HepG2 (cell line): ENCODE measurements around the gene KCNK7. TPM values are rescaled to one million over a fixed set of nuclear protein-coding genes. Genes with fewer than 3 reads are reported as not detected.

Source experiments
- AGO2 ChIP-seq: fragments of 200-400 bp; formaldehyde crosslinking; optimal IDR thresholded peaks from 2 replicates; pipeline ENCODE3; 2017; ENCODE audit warnings: mild to moderate bottlenecking, low read depth, low read length, moderate library complexity
- CBX2 ChIP-seq, 2 experiments: fragments of 200-600 bp in 1 of 2; sonication (generic); formaldehyde crosslinking in 1 of 2; IDR thresholded peaks; 2 replicates each; pipeline versions ENCODE4 v1.7.0 to v1.8.1; 2018 to 2022; ENCODE audit warnings: low read depth in 2 of 2, low read length in 1 of 2, mild to moderate bottlenecking in 1 of 2, missing genetic modification reagents in 1 of 2
- CEBPB ChIP-seq: IDR thresholded peaks from 2 replicates; pipeline ENCODE4 v1.6.1; 2011; ENCODE audit warnings: low read depth, low read length, improper control_type of control experiment, borderline replicate concordance
- GATA4 ChIP-seq: sonication (generic); IDR thresholded peaks from 2 replicates; pipeline ENCODE4 v1.6.1; 2016; ENCODE audit warnings: antibody characterized with exemption, low read depth, borderline replicate concordance
- GTF2F1 ChIP-seq: fragments of 150-350 bp; IDR thresholded peaks from 2 replicates; pipeline ENCODE4 v1.6.1; 2014; ENCODE audit warnings: low read length
- HES4 ChIP-seq: sonication (generic); formaldehyde crosslinking; IDR thresholded peaks from 2 replicates; pipeline ENCODE4 v1.9.0; 2021; ENCODE audit warnings: mild to moderate bottlenecking, missing genetic modification reagents, borderline replicate concordance
- HNRNPL ChIP-seq: fragments of 200-400 bp; formaldehyde crosslinking; IDR thresholded peaks from 2 replicates; pipeline ENCODE4 v1.6.1; 2017; ENCODE audit warnings: mild to moderate bottlenecking, low read depth, low read length
- JARID2 ChIP-seq: sonication (generic); formaldehyde crosslinking; IDR thresholded peaks from 2 replicates; pipeline ENCODE4 v1.8.1; 2023; ENCODE audit warnings: missing genetic modification reagents, inconsistent platforms; ENCODE audit not compliant: insufficient replicate concordance
- NFKBIZ ChIP-seq: IDR thresholded peaks from 2 replicates; pipeline ENCODE4 v1.6.1; 2018; ENCODE audit warnings: missing genetic modification reagents, missing compliant biosample characterization
- SNAPC4 ChIP-seq: sonication (generic); formaldehyde crosslinking; IDR thresholded peaks from 2 replicates; pipeline ENCODE4 v1.4.0; 2020; ENCODE audit warnings: mild to moderate bottlenecking, missing genetic modification reagents
- SPEN ChIP-seq: sonication (generic); formaldehyde crosslinking; IDR thresholded peaks from 2 replicates; pipeline ENCODE4 v1.5.1; 2020; ENCODE audit warnings: low read depth, mild to moderate bottlenecking, missing genetic modification reagents
- TAF1 ChIP-seq: sonication (generic); formaldehyde crosslinking; IDR thresholded peaks from 2 replicates; pipeline ENCODE4 v1.4.0; 2020; ENCODE audit warnings: missing genetic modification reagents
- ZBTB21 ChIP-seq: sonication (generic); formaldehyde crosslinking; IDR thresholded peaks from 2 replicates; pipeline ENCODE4 v1.4.0; 2020; ENCODE audit warnings: missing genetic modification reagents
- ZNF136 ChIP-seq: sonication (generic); formaldehyde crosslinking; IDR thresholded peaks from 2 replicates; pipeline ENCODE4 v1.8.1; 2022; ENCODE audit warnings: low read depth, mild to moderate bottlenecking, moderate library complexity, missing genetic modification reagents
- ZNF317 ChIP-seq: sonication (generic); formaldehyde crosslinking; IDR thresholded peaks from 2 replicates; pipeline ENCODE4 v1.5.0; 2020; ENCODE audit warnings: mild to moderate bottlenecking, missing genetic modification reagents
- ZNF326 ChIP-seq: sonication (generic); formaldehyde crosslinking; IDR thresholded peaks from 2 replicates; pipeline ENCODE4 v1.4.0; 2020; ENCODE audit warnings: missing genetic modification reagents, borderline replicate concordance
- ZNF512B ChIP-seq: sonication (generic); formaldehyde crosslinking; IDR thresholded peaks from 2 replicates; pipeline ENCODE4 v1.5.1; 2020; ENCODE audit warnings: missing genetic modification reagents, mild to moderate bottlenecking, borderline replicate concordance
- ZNF567 ChIP-seq: sonication (generic); formaldehyde crosslinking; IDR thresholded peaks from 2 replicates; pipeline ENCODE4 v1.8.1; 2023; ENCODE audit warnings: mild to moderate bottlenecking, missing genetic modification reagents, borderline replicate concordance
- ZNF75D ChIP-seq: sonication (generic); formaldehyde crosslinking; IDR thresholded peaks from 2 replicates; pipeline ENCODE4 v1.8.1; 2023; ENCODE audit warnings: missing genetic modification reagents, mild to moderate bottlenecking, borderline replicate concordance
- ZNF788 ChIP-seq: sonication (generic); formaldehyde crosslinking; IDR thresholded peaks from 2 replicates; pipeline ENCODE4 v1.5.0; 2020; ENCODE audit warnings: mild to moderate bottlenecking, missing genetic modification reagents, borderline replicate concordance
- polyA plus RNA-seq, 8 experiments: library from polyadenylated mRNA; depleted of rRNA in 3 of 8; stranded (reverse) in 7 of 8; unstranded in 1 of 8; fragments of >200 nt; fragmentation: Illumina TruSeq in 4 of 8; extraction: Trizol in 4 of 8; gene quantifications; 2 replicates each; pipeline versions ENCODE4 v1.2.1 to v1.2.3, GENCODE V29; 2011 to 2016; ENCODE audit warnings: low read depth in 4 of 8, missing spikeins in 1 of 8, mixed read lengths in 1 of 8; ENCODE audit not compliant: insufficient read depth in 1 of 8
- total RNA-seq, 5 experiments: library from RNA; depleted of rRNA; stranded (reverse); fragments of >200 nt; fragmentation: Illumina TruSeq; extraction: Trizol; gene quantifications; 2 replicates each; pipeline ENCODE4 v1.2.3, GENCODE V29; 2016; ENCODE audit warnings: low read depth in 1 of 5

KCNK7 gene
- total and polyA plus RNA-seq, 2 of the 13 experiments (the other 11 are each of a cell fraction or from before 2014, with no cell fraction given), result 0.11 TPM; not detected in 1

- TF ChIP-seq GATA4, result no peak
- TF ChIP-seq JARID2 (CRISPR knock-in tag), result no peak
- no peak for TF ChIP-seq ZNF317 (CRISPR knock-in tag)
- 0 out of 2 replicates have a peak, but pooled peaks have one; percentile 50 for TF ChIP-seq SNAPC4 (CRISPR knock-in tag)
- TF ChIP-seq ZNF788 (CRISPR knock-in tag), result no peak
- TF ChIP-seq TAF1, result no peak; the same call in 1 of the 2 replicates
- no peak for TF ChIP-seq CBX2 (IDR thresholded peaks at IDR 0.05; ENCODE audit: low read depth, low read length)
- no peak for TF ChIP-seq CBX2 (CRISPR knock-in tag; IDR thresholded peaks at IDR 0.05; ENCODE audit: low read depth)
- TF ChIP-seq HNRNPL, result peak; percentile 78; the same call in 1 of the 2 replicates
- no peak for TF ChIP-seq ZNF567 (CRISPR knock-in tag)
- TF ChIP-seq GTF2F1, result no peak
- TF ChIP-seq ZNF136 (CRISPR knock-in tag), result no peak
- no peak for TF ChIP-seq ZNF326 (CRISPR knock-in tag)
- TF ChIP-seq SPEN (CRISPR knock-in tag), result 0 out of 2 replicates have a peak, but pooled peaks have one; percentile 38
- peak; percentile 75 for TF ChIP-seq AGO2
- TF ChIP-seq ZNF75D, result no peak
- TF ChIP-seq ZBTB21, result no peak
- no peak for TF ChIP-seq NFKBIZ (CRISPR knock-in tag)
- TF ChIP-seq CEBPB, result no peak
- no peak for TF ChIP-seq ZNF512B (CRISPR knock-in tag)
- no peak for TF ChIP-seq HES4 (CRISPR knock-in tag)
These were observed 36.6 kb downstream of the KCNK7 start (continued) for GRCh38 chr11:65558930-65559509.
